Mucosa of stomach (tissue), 1 donor: ENCODE data around the gene PVALB.

Experiments
- H3K27me3 ChIP-seq: one replicate; pipeline ENCODE4 v1.7.0; 2013; ENCODE audit warnings: mild to moderate bottlenecking, low read length; ENCODE audit not compliant: control insufficient read depth, insufficient read depth
- H3K36me3 ChIP-seq: one replicate; pipeline ENCODE4 v1.7.0; 2013; ENCODE audit warnings: low read length; ENCODE audit not compliant: control insufficient read depth, insufficient read depth
- H3K4me1 ChIP-seq: one replicate; pipeline ENCODE4 v1.7.0; 2013; ENCODE audit warnings: mild to moderate bottlenecking, low read length; ENCODE audit not compliant: control insufficient read depth, insufficient read depth
- H3K4me3 ChIP-seq: one replicate; pipeline ENCODE4 v1.7.0; 2013; ENCODE audit warnings: low read length
- H3K9ac ChIP-seq: one replicate; pipeline ENCODE4 v1.7.0; 2013; ENCODE audit warnings: mild to moderate bottlenecking, low read length, moderate library complexity
- H3K9me3 ChIP-seq: one replicate; pipeline ENCODE4 v1.7.0; 2013; ENCODE audit warnings: mild to moderate bottlenecking, low read length, moderate library complexity; ENCODE audit not compliant: control insufficient read depth
- donor health status: Pancreatic carcinoma.

The PVALB gene

GRCh38 chr22:36798674-36799066, 18.2 kb downstream of the PVALB start:
- peaks cover 4% of the 10 kb centered on the region for H3K27me3 ChIP-seq
- no peaks in the 10 kb centered on the region for H3K36me3 ChIP-seq
- H3K9ac ChIP-seq = no peak overlapping the region
- H3K9me3 ChIP-seq = no peaks in the 10 kb centered on the region
- no peak overlapping the region for H3K4me3 ChIP-seq
- H3K4me1 ChIP-seq = no peaks in the 10 kb centered on the region

GRCh38 chr22:36797911-36798673, 18.7 kb downstream of the PVALB start:
- Histone ChIP-seq H3K9ac (no peak overlapping the region), H3K4me1 (no peaks in the 10 kb centered on the region), H3K27me3 (peaks cover 4% of the 10 kb centered on the region)

GRCh38 chr22:36797374-36797773, 19.5 kb downstream of the PVALB start:
- H3K27me3 ChIP-seq = peaks cover 4% of the 10 kb centered on the region
- no peaks in the 10 kb centered on the region for H3K9me3 ChIP-seq
- H3K4me1 ChIP-seq = no peaks in the 10 kb centered on the region
- H3K9ac ChIP-seq = no peak overlapping the region
- no peaks in the 10 kb centered on the region for H3K36me3 ChIP-seq
- H3K4me3 ChIP-seq = no peak overlapping the region

More at GRCh38 chr22:36797911-36798673, 18.7 kb downstream of the PVALB start:
- Histone ChIP-seq H3K9me3 (no peaks in the 10 kb centered on the region), H3K4me3 (no peak overlapping the region), H3K36me3 (no peaks in the 10 kb centered on the region)

GRCh38 chr22:36796552-36797175, 20.2 kb downstream of the PVALB start:
- Histone ChIP-seq H3K9ac (no peak overlapping the region), H3K4me1 (no peaks in the 10 kb centered on the region), H3K4me3 (no peak overlapping the region), H3K36me3 (no peaks in the 10 kb centered on the region), H3K9me3 (no peaks in the 10 kb centered on the region), H3K27me3 (peaks cover 4% of the 10 kb centered on the region)

GRCh38 chr22:36795633-36796032, 21.2 kb downstream of the PVALB start:
- Histone ChIP-seq H3K9ac (no peak overlapping the region), H3K36me3 (no peaks in the 10 kb centered on the region), H3K27me3 (peaks cover 4% of the 10 kb centered on the region)

GRCh38 chr22:36790648-36791047, 26.2 kb downstream of the PVALB start:
- Histone ChIP-seq H3K36me3 (no peaks in the 10 kb centered on the region), H3K9ac (no peak overlapping the region), H3K27me3 (peaks cover 16% of the 10 kb centered on the region), H3K4me1 (no peaks in the 10 kb centered on the region), H3K9me3 (no peaks in the 10 kb centered on the region), H3K4me3 (no peak overlapping the region)

More at GRCh38 chr22:36795633-36796032, 21.2 kb downstream of the PVALB start:
- Histone ChIP-seq H3K4me3 (no peak overlapping the region), H3K9me3 (no peaks in the 10 kb centered on the region), H3K4me1 (no peaks in the 10 kb centered on the region)

GRCh38 chr22:36787204-36787988, 29.4 kb downstream of the PVALB start:
- no peaks in the 10 kb centered on the region for H3K4me1 ChIP-seq
- no peaks in the 10 kb centered on the region for H3K9me3 ChIP-seq
- no peaks in the 10 kb centered on the region for H3K36me3 ChIP-seq
- H3K4me3 ChIP-seq = no peak overlapping the region
- peaks cover 16% of the 10 kb centered on the region for H3K27me3 ChIP-seq
- H3K9ac ChIP-seq = no peak overlapping the region

- peaks cover 5% of the 10 kb centered on the region for H3K4me1 ChIP-seq
- no peaks in the 10 kb centered on the region for H3K9me3 ChIP-seq
- H3K36me3 ChIP-seq = no peaks in the 10 kb centered on the region
- H3K9ac ChIP-seq = no peak overlapping the region
- peaks cover 16% of the 10 kb centered on the region for H3K27me3 ChIP-seq
- H3K4me3 ChIP-seq = no peak overlapping the region
Measured at GRCh38 chr22:36783743-36784142, 33.1 kb downstream of the PVALB start.

- no peak overlapping the region for H3K9ac ChIP-seq
- H3K27me3 ChIP-seq = peaks cover 9% of the 10 kb centered on the region
- H3K4me3 ChIP-seq = no peak overlapping the region
Measured at GRCh38 chr22:36781656-36782627, 34.9 kb downstream of the PVALB start.

GRCh38 chr22:36778020-36778419, 38.8 kb downstream of the PVALB start:
- H3K9me3 ChIP-seq = no peaks in the 10 kb centered on the region
- H3K9ac ChIP-seq = no peak overlapping the region
- no peaks in the 10 kb centered on the region for H3K36me3 ChIP-seq
- H3K4me1 ChIP-seq = peaks cover 9% of the 10 kb centered on the region
- no peaks in the 10 kb centered on the region for H3K27me3 ChIP-seq
- H3K4me3 ChIP-seq = no peak overlapping the region

More at GRCh38 chr22:36781656-36782627, 34.9 kb downstream of the PVALB start:
- Histone ChIP-seq H3K4me1 (peaks cover 5% of the 10 kb centered on the region), H3K36me3 (no peaks in the 10 kb centered on the region), H3K9me3 (no peaks in the 10 kb centered on the region)

- H3K4me1 ChIP-seq = peaks cover 7% of the 10 kb centered on the region
- no peaks in the 10 kb centered on the region for H3K36me3 ChIP-seq
- H3K9ac ChIP-seq = peak overlapping the region; percentile 15
- no peaks in the 10 kb centered on the region for H3K9me3 ChIP-seq
- H3K4me3 ChIP-seq = no peak overlapping the region
- H3K27me3 ChIP-seq = no peaks in the 10 kb centered on the region
Measured at GRCh38 chr22:36776722-36777121, 40.1 kb downstream of the PVALB start.
